NCI-H748 (cell line): ENCODE data around the gene RAX.

ENCODE experiments used
- DNase-seq: peaks from one replicate; lab custom pipeline; 2025; ENCODE audit not compliant: unreplicated experiment; lab: John Stamatoyannopoulos, UW

The RAX gene

DNA sequence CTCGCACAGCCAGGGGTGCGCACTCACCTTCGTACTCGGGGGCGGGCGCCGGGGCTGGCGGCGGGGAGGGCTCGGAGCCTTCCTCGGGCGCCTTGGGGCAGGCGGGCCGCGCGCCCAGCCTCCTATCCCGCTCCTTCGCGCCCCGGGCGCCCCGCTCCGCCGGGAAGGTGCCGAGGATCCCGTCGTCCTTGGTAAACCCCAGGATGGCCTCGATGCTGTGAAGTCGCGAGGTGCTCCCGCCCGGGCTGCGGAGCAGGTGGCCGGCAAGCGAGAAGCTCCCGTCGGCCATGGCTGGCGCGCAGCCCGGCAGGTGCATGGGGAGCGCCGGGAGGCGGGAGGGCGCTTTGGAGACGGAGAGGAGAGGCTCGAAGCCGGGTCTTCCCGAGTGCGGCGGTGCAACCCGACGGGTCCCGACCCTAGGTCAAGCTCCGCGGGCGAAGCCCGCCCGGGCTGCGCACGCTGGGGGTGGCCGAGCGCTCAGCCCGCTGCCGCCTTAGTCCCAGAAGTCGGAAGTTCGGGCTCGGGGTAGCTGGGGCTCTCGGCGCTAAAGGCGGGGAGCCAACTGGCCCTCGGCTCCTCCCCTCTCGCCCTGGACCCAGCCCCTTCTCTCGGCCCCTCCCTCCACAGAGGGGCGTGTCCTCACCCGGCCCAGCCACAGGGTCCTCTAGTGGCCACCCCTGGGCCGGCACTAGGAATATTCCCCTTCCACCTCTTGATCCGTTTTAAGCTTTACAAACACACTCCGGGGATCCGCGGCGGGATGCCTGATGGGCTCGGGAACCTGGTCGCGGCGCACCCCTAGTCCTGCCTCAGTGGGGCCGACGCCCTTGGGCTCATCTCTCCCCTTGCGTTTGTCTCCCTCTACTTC, at the start of gene RAX:
Gene RAX, minus strand, starts transcription at position 564 of the 868 bp plus-strand sequence. Its CDS starts 248 bp downstream, at position 316.
- DNase-seq = no peak

DNA sequence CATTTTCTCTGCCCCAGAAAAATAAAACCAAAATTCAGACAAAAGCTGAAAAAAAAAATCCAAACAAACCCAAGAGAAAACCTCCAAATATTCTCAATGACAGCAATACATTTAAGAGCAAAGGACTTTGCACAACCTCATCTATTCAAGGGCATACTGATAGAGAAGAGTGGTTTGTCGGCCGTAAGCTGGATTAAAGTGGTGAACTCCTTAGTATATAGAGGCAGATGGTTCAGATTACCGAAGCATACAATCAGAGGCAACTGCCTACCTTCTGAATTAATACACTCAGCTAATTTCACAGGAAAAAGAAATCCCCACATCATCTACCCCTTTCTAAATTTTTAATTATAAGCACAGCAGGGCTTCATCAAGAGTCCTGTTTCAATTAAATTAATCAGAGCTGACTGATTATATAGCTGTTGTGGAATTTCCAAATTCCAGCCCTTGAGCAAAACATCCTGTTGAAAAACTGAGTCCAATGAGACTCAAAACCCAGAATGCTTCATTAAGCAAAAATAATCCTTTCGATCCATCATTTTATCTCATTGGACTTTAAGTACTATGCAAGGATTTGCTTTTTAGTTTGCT, 45.3 kb upstream of the RAX start, which contains the start of gene CPLX4:
Gene CPLX4, minus strand, starts transcription at position 190 of the 591 bp plus-strand sequence. Its CDS starts 187 bp downstream, at position 3.
- no peak for DNase-seq

DNA sequence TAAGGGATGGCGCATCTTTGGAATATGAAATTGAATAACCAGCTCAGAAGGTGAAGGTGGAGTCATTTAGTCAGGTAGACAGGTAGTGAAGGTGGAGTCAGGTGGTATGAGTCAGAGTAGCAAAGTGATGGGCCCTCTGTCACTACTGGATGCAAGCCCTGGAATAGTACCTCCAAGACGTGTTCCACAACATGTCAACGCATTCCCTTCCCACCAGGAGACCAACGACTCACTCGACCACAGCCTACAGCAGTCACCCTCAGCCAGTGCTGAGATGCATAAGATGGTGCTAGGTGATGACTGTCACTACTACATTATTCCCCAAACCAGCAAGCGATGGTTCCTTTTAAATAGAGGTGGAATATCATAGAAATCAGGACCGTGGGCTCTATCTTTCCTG, 38.4 kb upstream of the RAX start:
- no peak for DNase-seq

DNA sequence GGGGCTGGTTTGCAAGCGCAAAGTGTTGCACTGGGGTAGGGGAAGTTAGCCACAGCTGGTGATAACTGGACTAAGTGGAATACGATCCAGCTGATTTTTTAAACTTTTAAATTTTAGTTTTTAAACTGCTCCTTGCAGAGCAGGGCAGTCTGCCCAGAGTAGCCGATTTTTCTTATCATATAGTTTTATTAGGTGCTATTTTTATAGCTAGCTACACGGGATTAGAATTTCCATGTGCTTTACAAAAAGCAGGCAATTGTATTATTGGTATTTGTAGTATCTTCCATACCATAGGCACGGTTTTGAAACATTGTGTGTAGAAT, 35.6 kb upstream of the RAX start:
- DNase-seq = no peak

DNA sequence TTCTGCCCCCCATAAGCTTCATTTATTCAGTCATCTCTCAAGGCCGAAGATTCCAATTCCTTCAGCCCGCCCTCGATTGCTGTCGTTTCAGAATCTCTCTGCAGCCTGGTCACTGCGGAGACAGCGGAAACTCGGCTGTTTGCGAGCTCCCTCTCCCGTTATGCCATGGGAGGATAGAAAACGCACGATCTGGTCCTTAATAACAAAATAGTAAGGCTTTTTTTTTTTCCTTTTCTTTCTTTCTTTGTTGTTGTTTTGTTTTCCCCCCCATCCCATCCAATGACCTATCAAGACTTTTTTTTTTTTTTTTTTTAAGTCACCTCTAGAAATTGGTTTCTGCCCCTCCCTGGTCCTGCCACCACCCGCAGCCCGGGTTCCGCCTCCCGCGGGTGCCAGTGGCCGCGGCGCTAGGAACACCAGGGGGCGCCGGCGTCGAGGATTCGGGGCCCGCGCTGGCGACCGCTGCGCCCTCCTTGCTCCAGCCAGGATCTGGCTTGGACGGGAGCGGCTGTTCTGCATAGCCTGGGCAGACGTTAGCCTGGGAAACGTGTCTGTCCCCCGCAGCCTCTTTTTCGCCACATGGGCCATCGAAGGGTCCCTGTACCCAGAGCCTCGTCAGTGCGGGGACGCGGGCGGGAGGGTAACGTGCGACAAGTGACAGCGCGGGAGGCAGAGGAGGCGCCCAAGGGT, 35.1 kb upstream of the RAX start:
- DNase-seq = peak; percentile 86

DNA sequence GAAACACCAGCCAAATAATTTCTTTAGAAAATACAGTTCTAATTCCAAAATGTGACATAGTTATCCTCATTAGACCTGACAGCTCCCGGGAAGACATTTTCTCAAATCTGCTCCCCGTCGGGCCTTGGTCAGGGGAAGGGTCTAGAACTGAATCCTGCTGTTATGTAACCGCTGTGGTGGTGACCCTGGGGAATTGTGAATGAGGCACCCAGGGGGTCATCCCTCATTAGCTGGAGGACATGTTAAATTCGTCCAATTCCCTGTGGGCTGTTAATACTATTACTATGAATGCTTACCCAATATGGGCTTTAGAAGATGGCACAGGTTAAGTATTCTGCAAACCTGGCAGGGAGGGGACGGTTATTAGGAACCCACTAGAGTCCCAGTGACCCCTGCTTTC, 33.4 kb upstream of the RAX start:
- no peak for DNase-seq

DNA sequence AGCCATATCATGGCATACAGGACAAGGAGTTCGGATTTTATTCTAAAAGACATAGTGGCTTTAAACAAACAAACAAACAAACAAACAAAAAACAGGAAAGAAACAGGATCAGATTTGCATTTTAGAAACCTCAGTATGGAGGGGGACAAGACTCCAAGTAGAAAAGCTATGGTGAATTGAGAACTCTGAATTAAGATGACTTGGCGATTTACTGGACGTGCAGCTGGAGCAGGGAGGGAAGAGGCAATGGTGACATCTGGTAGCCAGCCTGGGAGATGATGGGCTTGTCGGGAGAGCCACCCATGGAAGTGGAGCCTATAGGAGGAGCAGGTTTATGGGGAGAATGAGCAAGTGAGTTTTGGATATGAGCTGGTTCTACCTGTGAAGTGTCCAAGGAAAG, 32.0 kb upstream of the RAX start:
- no peak for DNase-seq

DNA sequence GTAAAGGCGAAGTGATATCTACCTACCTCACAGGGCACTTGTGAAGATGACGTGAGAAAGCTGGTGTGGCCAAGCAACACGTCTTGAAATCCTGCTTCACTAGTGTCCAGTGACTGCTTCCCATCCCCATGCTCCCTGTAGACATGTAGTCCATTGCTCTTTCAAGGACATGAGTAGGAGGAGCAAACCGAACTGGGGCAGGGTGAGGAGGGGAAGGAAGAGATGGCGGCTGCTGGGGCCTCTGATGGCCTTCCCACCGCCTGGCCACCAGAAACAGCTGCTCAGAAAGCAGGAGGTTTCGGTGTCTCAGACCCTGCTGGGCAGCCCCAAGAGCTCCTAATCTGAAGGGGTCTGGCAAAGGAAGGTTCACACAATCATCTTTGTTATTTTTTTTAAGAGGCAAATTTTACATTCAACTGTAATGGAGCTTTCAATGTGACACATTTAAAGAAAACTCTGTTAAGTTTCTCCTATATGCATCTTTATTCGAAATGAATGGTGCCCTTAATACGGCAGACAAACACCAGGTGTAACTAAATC, 30.5 kb upstream of the RAX start:
- peak; percentile 82 for DNase-seq

DNA sequence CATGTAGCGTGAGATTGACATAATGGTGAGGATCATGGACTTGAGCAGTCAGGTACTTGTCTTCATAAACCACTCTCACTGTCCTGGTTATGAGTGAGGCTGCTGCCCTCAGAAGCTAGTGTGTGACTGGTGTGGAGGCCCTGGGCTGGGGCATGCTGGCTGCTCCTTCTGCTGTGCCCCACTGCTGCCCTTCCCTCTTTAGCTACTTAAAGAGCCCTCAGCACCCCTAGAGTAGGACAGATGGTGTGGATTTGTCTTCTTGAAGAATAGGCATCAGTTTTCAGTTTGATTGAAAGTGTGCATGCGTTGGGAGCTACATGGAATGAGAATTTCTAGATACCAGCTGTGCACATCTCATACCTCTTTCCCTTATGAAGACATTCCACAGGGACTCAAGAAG, 29.8 kb upstream of the RAX start:
- no peak for DNase-seq

DNA sequence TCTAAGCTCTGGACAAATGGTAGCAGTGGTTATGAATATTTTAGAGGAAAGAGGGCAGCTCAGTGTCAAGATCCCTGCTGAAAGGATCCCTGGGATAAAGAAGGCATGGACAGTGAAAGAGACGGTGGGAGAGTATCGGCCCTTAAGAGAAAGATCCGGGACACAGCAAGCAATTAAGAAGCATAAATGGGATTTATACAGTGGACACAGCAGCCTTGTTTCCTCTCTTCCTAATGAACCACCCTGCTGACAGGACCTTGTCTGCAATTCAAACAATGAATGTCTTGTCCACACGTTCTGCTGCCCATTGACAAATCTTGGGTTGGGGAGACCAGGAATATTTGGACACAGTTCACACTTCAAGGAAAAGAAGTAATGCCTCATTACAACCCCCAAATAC, 28.7 kb upstream of the RAX start:
- DNase-seq = no peak

DNA sequence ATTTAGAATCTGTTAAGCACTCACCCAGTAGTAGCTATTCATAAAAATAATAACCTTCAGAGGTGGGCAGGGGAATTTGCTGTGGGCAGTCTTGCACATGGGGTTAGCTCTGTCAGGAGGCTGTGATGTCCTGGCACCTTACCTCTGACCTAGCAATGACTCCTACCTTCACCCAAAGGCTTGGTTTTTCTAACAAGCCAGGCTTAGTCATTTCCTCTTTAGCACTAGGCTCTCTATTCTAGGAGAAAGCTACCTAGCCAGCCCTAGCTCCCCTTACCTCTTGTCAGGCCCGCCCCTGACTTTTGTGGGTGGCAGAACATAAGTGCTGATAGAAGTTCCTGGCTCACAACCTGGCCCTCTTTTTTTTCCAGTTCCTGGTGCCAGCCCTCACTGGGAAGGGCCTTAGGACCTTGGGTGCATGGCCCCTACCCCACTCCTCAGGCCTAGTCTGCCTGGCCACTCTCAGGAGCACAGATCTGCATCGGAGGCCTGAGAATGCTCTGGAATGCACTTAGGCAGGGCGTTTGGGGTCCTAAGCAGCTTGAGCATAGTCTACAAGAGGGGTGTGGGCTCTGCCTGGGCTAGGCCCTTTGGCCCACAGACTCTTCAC, 27.5 kb upstream of the RAX start:
- DNase-seq = no peak

DNA sequence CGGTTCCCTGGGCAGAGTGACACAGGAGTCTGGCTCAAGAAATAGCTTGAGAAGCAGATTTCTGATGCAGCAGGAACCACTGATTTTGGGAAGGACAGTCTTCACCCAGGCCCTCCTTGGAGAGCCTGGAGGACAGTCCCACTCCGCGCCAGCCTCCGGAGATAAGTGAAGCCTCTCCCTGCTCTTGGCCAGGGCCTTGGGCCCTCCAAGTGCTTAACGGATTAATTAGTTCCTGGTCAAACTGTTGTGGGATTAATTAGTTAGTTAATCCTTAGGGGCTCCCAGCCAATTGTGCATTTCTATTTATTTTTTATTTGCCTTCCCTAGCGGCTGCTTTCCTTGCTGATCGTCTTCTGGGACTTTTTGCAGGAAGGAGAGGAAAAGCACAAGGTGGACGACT, 25.6 kb upstream of the RAX start:
- no peak for DNase-seq

DNA sequence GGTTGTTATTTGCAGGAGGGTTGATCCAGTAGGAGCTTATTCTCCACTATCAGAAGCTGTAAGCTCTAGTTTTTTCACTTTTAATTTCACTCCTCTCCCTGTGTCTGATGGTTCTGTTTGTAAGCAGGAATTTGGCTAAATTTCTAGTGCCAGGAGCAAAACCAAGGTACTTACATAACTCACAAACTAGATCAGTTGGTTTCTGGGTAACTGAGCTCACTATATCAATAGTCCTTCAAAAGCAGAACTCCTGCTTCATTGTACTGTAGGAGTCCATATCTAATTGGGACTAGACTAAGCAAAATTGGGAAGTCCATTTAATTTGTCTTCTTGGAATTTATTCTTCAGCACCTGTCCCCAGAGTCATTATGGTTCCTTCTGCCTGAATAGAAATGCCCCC, 20.1 kb upstream of the RAX start:
- no peak for DNase-seq

DNA sequence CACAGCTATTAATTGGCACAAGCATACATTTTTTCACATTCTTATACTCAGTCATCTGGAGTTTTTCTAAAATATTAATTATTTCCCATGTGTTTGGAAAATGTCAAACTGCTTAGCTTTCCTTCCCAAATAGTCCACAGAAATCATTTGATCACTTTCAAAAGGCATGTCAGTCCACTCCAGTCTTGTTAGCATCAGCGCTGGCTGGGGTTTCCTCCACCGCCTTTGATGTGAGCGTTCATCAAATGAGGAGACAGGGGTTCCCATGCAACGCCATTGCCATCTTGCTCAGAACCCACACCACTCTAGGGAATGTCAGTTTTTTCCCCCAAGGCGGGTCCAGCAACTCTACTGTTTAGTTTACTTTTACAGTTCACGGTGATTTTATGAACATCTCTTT, 13.1 kb upstream of the RAX start:
- DNase-seq = no peak

DNA sequence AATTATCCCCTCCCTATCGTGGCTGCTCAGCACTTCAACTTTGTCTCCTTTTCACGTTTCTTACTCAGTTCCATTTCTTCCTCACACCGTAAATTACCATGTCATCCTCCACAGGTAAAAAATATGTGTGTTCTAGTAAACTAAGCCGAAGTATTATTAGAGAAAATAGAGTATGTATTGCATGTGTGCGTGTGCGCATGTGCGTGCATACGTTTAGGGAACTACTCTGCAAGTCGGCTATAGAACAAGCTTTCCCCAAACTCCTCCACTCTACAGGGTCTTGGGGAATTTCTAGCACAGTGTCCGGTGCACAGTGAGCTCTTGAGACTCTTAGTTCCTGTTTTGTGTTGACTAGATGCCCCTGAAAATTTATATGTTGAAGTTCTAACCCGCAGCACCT, 9.1 kb upstream of the RAX start:
- DNase-seq = no peak

DNA sequence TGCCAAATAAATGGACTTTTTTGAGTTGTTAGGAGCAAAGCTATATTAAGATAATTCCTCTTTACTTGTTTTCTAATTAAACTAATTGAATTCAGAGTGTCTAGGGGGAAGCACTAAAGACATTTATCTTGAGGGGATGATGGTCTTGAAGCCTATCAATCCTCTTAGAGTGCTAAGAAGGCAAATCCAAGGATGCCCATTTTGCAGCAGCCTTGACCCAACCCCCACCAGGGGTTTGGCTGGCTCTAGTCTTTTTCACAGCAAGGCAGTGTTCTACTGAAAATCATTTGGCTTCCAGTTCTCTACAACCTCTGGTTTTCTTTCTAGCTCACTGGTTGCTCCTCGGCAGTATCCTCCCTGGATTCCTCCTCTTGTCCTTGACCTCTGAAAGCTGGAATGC, 6.5 kb upstream of the RAX start:
- no peak for DNase-seq

DNA sequence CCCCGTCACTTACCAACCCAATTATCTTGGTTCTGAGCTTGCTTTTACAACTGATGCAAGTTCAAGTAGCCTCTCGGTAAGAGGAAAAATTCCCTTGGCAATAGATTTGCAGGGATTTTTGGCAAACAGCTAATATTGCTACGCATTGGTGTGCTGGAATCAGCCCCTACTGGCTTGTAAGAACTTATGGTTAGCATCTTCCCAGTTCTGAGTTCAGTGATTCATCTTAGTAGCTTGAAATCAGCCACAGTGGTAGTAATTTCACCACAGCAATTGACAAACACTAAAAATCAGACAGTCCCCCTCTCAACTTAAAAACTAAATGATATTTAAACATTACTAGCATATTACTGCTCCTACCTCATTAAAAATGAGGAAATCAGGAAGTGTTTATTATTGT, 5.9 kb upstream of the RAX start:
- DNase-seq = no peak

DNA sequence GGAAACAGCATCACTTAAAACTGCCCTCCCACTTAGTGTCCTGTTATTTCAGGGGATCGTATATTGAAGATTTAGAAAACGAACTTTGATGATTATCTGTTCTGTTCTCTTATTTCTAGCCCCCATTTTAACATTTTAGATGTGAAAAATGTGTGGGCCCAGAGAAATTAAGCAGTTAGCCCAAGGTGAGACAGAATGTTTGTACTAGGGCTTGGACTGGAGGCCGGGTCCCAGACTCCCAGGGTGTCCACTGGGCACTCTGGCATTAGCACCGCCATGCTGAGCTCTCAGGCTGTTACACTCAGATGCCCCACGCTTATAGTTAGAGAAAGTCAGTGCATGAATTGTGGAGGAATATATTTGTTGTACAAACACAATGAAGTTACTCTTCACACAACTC, 5.5 kb upstream of the RAX start:
- DNase-seq = no peak

DNA sequence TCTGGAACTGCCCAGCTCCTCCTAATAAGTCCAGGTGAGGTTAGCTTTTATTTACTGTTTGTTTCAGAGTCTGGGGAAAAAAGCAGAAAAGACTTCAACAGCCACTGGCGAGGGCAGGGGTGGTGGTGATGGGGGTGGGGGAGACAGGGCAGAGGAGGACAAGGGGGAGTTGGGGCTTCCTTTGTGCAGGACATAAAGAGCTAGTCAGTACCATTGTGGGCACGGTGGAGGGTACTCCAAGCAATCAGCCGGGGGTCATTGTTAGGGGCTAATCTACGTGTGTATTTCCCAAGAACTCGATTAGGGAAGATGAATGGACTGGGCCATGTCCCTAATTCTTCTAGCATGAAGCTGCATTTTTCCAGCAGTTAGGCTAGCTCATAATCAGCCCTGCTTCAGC, 2.8 kb upstream of the RAX start:
- peak; percentile 90 for DNase-seq

DNA sequence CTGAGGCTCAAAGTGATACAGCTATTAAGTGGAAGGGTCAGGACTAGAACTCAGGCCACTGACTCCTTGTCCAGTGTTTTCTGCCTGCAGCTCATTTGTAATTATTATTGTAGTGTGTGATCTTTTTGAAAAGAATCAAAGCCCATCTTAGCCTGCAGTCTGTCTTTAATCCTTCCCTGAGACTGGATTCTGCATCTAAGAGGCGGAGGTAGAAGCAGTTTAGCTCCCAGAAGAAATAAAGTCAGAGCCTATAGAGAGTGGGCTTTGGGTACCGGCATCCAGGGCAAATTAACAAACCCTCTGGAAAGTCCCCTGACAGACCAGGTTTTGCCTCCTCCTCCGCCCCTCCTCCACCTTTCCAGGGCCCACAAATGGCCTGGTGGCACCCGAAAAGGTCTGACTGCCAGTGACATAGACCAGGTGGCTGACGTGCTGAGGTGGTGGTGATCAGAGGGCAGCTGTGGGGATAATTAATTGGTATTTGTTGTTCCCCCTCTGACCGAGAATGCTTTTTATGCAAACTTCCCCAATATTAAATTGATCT, 2.2 kb upstream of the RAX start:
- DNase-seq = no peak

DNA sequence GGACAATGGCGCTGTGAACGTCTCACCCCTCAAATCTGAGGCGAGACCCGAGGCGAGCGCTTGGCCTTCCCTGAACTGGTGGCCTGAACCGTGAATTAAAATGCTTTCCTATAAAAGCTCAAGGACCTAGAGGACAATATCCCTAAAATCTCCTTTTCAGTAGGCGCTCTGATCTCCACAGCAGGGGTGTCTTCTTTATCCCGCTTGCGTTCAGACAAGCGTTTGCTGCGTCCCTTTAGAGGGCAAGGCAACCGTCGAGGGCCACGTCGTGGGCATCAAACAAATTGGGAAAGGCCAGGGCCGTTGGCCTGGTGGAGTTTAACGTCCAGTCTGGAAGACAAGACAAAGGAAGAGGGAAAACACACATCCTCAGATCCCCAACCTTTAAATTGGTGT, 1.3 kb upstream of the RAX start:
- DNase-seq = no peak
